HCT116 (cell line): ENCODE measurements around the gene SRP68. TPM values are rescaled to one million over a fixed set of nuclear protein-coding genes. Genes with fewer than 3 reads are reported as not detected.

ENCODE experiments used
- ATAC-seq: fragments of 200-7000 bp; cut with Tn5 transposase; 2 replicates; pipeline ENCODE4 v1.9.1; 2020; ENCODE audit warnings: mild to moderate bottlenecking, moderate library complexity
- BruUV-seq: library from RNA; stranded (reverse); fragments of 400-500 nt; replicated peaks from 2 replicates; lab custom pipeline; 2021; lab: Mats Ljungman, UMichigan
- CTCF ChIA-PET: fragments of 300-600 bp; sonication (Branson Sonifier 250); formaldehyde crosslinking; loops from one replicate; lab custom pipeline; 2021; ENCODE audit warnings: antibody characterized with exemption; lab: Charles Lee
- POLR2A ChIA-PET: fragments of 300-600, 350-600 bp; sonication (Branson Sonifier 250); formaldehyde crosslinking; loops from one replicate; lab custom pipeline; 2021; ENCODE audit warnings: antibody characterized with exemption; lab: Charles Lee
- RAD21 ChIA-PET, 2 experiments: fragments of 300-600 bp; sonication (Branson Sonifier 250); formaldehyde crosslinking; loops; one replicate each; lab custom pipeline; 2023; ENCODE audit warnings: low total read pairs in 2 of 2; ENCODE audit not compliant: uncharacterized antibody in 2 of 2, unreplicated experiment in 2 of 2, low non-redundant PET in 1 of 2; lab: Charles Lee
- DNase-seq: peaks from one replicate; pipeline ENCODE4 v3.0.0-alpha.2; 2010; ENCODE audit warnings: low read depth, low spot score
- H2AFZ ChIP-seq: fragments of 200-600 bp; shearing (Covaris generic), sonication (generic); 2 replicates; pipeline ENCODE4 v1.6.1; 2017; ENCODE audit warnings: low read depth, mixed run types, mixed read lengths, antibody characterized with exemption, low read length; ENCODE audit not compliant: poor library complexity, severe bottlenecking
- H3K27ac ChIP-seq: 2 replicates; pipeline ENCODE4 v1.5.1; 2012; ENCODE audit warnings: low read depth, low read length
- H3K27me3 ChIP-seq: fragments of 200-600 bp; sonication (generic); 2 replicates; pipeline ENCODE4 v1.6.1; 2016; ENCODE audit warnings: mixed run types, low read length, mixed read lengths; ENCODE audit not compliant: insufficient read depth
- H3K36me3 ChIP-seq, 2 experiments: fragments of 200-500 bp in 1 of 2; fragments of 200-600 bp in 1 of 2; sonication (Bioruptor generic) in 1 of 2; sonication (generic) in 1 of 2; 2 replicates each; pipeline versions ENCODE4 v1.5.1 to v1.6.1; 2014 to 2016; ENCODE audit warnings: low read length in 2 of 2, inconsistent platforms in 1 of 2, mixed read lengths in 1 of 2, mixed run types in 1 of 2; ENCODE audit not compliant: insufficient read depth in 2 of 2, control insufficient read depth in 1 of 2
- H3K4me1 ChIP-seq, 2 experiments: fragments of 200-600 bp in 1 of 2; sonication (generic) in 1 of 2; 2 replicates each; pipeline versions ENCODE4 v1.5.1 to v1.6.1; 2012 to 2017; ENCODE audit warnings: low read length in 2 of 2, inconsistent platforms in 1 of 2, mild to moderate bottlenecking in 1 of 2, mixed read lengths in 1 of 2, mixed run types in 1 of 2, moderate library complexity in 1 of 2; ENCODE audit not compliant: insufficient read depth in 2 of 2, control insufficient read depth in 1 of 2
- H3K4me2 ChIP-seq: fragments of 200-600 bp; sonication (generic); 2 replicates; pipeline ENCODE4 v1.6.1; 2017; ENCODE audit warnings: mixed run types, low read length, mixed read lengths
- H3K4me3 ChIP-seq, 2 experiments: fragments of 200-600 bp in 1 of 2; sonication (generic) in 1 of 2; replicated peaks in 1 of 2; 2 replicates each; pipeline ENCODE4 v1.5.1; 2011 to 2016; ENCODE audit warnings: low read length in 2 of 2, control low read depth in 1 of 2, low read depth in 1 of 2, mild to moderate bottlenecking in 1 of 2, mixed read lengths in 1 of 2, mixed run types in 1 of 2
- H3K79me2 ChIP-seq: fragments of 200-600 bp; sonication (generic); 2 replicates; pipeline ENCODE4 v1.6.1; 2017; ENCODE audit warnings: mild to moderate bottlenecking, mixed run types, low read length, moderate library complexity, mixed read lengths; ENCODE audit not compliant: insufficient read depth
- H3K9ac ChIP-seq: fragments of 200-600 bp; sonication (generic); 2 replicates; pipeline ENCODE4 v1.6.1; 2016; ENCODE audit warnings: low read length, mixed read lengths
- H3K9me2 ChIP-seq: fragments of 200-600 bp; sonication (generic), shearing (Covaris generic); 2 replicates; pipeline ENCODE4 v1.6.1; 2017; ENCODE audit warnings: mixed run types, mild to moderate bottlenecking, moderate library complexity; ENCODE audit not compliant: insufficient read depth
- H3K9me3 ChIP-seq, 2 experiments: fragments of 200-500 bp in 1 of 2; fragments of 200-600 bp in 1 of 2; sonication (Bioruptor generic) in 1 of 2; sonication (generic) in 1 of 2; 2 replicates each; pipeline ENCODE4 v1.6.1; 2014 to 2017; ENCODE audit warnings: low read length in 2 of 2, mixed read lengths in 2 of 2, inconsistent platforms in 1 of 2, low read depth in 1 of 2, mild to moderate bottlenecking in 1 of 2, mixed run types in 1 of 2, moderate library complexity in 1 of 2; ENCODE audit not compliant: control insufficient read depth in 1 of 2, insufficient read depth in 1 of 2
- H4K20me1 ChIP-seq: fragments of 200-600 bp; sonication (generic), shearing (Covaris generic); 2 replicates; pipeline ENCODE4 v1.6.1; 2017; ENCODE audit warnings: mixed run types, mild to moderate bottlenecking, moderate library complexity; ENCODE audit not compliant: insufficient read depth
- EGR1 ChIP-seq: IDR thresholded peaks from 2 replicates; pipeline ENCODE4 v1.6.1; 2012; ENCODE audit warnings: low read depth
- ELF1 ChIP-seq: IDR thresholded peaks from 2 replicates; pipeline ENCODE4 v1.6.1; 2012; ENCODE audit warnings: low read depth, borderline replicate concordance
- EZH2 ChIP-seq: fragments of 200-600 bp; sonication (generic); IDR thresholded peaks from 2 replicates; pipeline ENCODE4 v1.6.1; 2017; ENCODE audit warnings: antibody characterized with exemption, mixed run types
- EZH2phosphoT487 ChIP-seq: fragments of 200-600 bp; IDR thresholded peaks from 2 replicates; pipeline ENCODE4 v1.6.1; 2018; ENCODE audit warnings: antibody characterized with exemption, borderline replicate concordance
- FOSL1 ChIP-seq: IDR thresholded peaks from 2 replicates; pipeline ENCODE4 v1.6.1; 2012; ENCODE audit warnings: low read depth
- JUND ChIP-seq: IDR thresholded peaks from 2 replicates; pipeline ENCODE4 v1.6.1; 2012
- POLR2A ChIP-seq: IDR thresholded peaks from 2 replicates; pipeline ENCODE4 v1.7.0; 2011; ENCODE audit warnings: borderline replicate concordance; ENCODE audit not compliant: insufficient read depth, insufficient read length; ENCODE audit errors: extremely low read depth
- RAD21 ChIP-seq: IDR thresholded peaks from 2 replicates; pipeline ENCODE4 v1.6.1; 2012; ENCODE audit warnings: low read depth, mild to moderate bottlenecking
- REST ChIP-seq: IDR thresholded peaks from 2 replicates; pipeline ENCODE4 v1.6.1; 2012; ENCODE audit warnings: low read depth
- SIN3A ChIP-seq: IDR thresholded peaks from 2 replicates; pipeline ENCODE4 v1.6.1; 2012; ENCODE audit warnings: low read depth
- SRF ChIP-seq: IDR thresholded peaks from 2 replicates; pipeline ENCODE4 v1.6.1; 2012; ENCODE audit warnings: low read depth
- YY1 ChIP-seq: IDR thresholded peaks from 2 replicates; pipeline ENCODE4 v1.6.1; 2011; ENCODE audit warnings: low read length, low read depth, moderate library complexity, mild to moderate bottlenecking; ENCODE audit not compliant: insufficient replicate concordance; ENCODE audit errors: extremely low read depth
- ZFX ChIP-seq: fragments of 450-650 bp; IDR thresholded peaks from 2 replicates; pipeline ENCODE4 v1.6.1; 2017
- ZNF274 ChIP-seq: fragments of 200-500 bp; sonication (Bioruptor generic); IDR thresholded peaks from 2 replicates; pipeline ENCODE4 v1.6.1; 2014; ENCODE audit warnings: mild to moderate bottlenecking, low read depth, low read length, inconsistent platforms
- intact Hi-C: fragments of 100-400 bp; cut with micrococcal nuclease; formaldehyde crosslinking; loops from 2 replicates; pipeline ENCODE4 v1.10.0; 2022
- total RNA-seq: library from RNA; stranded (reverse); gene quantifications from one replicate; pipeline ENCODE4 v1.2.1, GENCODE V29; 2021; ENCODE audit not compliant: unreplicated experiment
- TF ChIP-seq, protein P1 (sequence below): IDR thresholded peaks from 2 replicates; pipeline ENCODE4 v1.6.1; 2011; ENCODE audit warnings: mild to moderate bottlenecking, low read length, moderate library complexity; ENCODE audit not compliant: insufficient replicate concordance; ENCODE audit errors: extremely low read depth
- TF ChIP-seq, protein P2 (sequence below): IDR thresholded peaks from 2 replicates; pipeline ENCODE4 v1.6.1; 2012

SRP68 gene
- total RNA-seq, 1 experiment from 2014 or later, result 152 TPM

- BruUV-seq, result no TSS peak
- POLR2A ChIA-PET, result no interaction called here
- Histone ChIP-seq H3K79me2 (peaks cover 38% of the 10 kb centered on the region), H4K20me1 (no peaks in the 10 kb centered on the region), H3K9me3 (no peaks in the 10 kb centered on the region), H3K36me3 (peaks cover 64 to 73% of the 10 kb centered on the region in 2 experiments), H3K27me3 (no peaks in the 10 kb centered on the region), H3K4me1 (peaks cover 29% of the 10 kb centered on the region in 2 experiments)
- RAD21 ChIA-PET, result no interaction called here
- intact Hi-C loops, result no loop called here
- TF ChIP-seq SRF, result no peak
- TF ChIP-seq, protein P1, sequence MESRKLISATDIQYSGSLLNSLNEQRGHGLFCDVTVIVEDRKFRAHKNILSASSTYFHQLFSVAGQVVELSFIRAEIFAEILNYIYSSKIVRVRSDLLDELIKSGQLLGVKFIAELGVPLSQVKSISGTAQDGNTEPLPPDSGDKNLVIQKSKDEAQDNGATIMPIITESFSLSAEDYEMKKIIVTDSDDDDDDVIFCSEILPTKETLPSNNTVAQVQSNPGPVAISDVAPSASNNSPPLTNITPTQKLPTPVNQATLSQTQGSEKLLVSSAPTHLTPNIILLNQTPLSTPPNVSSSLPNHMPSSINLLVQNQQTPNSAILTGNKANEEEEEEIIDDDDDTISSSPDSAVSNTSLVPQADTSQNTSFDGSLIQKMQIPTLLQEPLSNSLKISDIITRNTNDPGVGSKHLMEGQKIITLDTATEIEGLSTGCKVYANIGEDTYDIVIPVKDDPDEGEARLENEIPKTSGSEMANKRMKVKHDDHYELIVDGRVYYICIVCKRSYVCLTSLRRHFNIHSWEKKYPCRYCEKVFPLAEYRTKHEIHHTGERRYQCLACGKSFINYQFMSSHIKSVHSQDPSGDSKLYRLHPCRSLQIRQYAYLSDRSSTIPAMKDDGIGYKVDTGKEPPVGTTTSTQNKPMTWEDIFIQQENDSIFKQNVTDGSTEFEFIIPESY, result no peak
- no peak for TF ChIP-seq RAD21
- TF ChIP-seq, all 23 proteins: peak for 0
- H3K4me3 ChIP-seq, result no peak overlapping the region
- H3K9me2 ChIP-seq, result no peaks in the 10 kb centered on the region
- CTCF ChIA-PET, result no interaction called here
- H2AFZ ChIP-seq, result no peak overlapping the region
- H3K9ac ChIP-seq, result no peak overlapping the region
- ATAC-seq (no peak), DNase-seq (no peak)
- no peak overlapping the region for H3K4me2 ChIP-seq
- no peak overlapping the region for H3K27ac ChIP-seq
Observed at GRCh38 chr17:76049239-76049638, 23.1 kb downstream of the SRP68 start.

DNA sequence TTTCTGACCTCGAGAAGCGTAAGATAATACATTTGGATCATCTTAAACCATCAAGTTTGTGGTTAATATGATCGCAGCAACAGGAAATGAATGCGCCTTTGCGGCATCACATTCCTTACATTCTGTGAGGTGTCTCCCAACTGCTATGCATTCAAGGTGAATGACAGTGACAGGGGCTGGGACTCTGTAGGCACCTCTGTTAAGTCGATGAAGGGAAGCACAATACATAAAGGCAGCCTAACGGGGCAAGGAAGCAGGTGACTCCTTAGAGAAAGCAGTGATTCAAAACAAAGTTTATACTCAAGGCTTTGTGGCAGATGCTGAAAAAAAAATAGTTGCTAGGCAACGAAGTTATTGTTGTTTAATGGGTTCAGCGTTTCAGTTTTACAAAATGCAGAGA, 23.6 kb downstream of the SRP68 start:
- ATAC-seq, result no peak
- no peak overlapping the region for H3K9ac ChIP-seq
- peaks cover 23 to 24% of the 10 kb centered on the region in 2 experiments for H3K4me1 ChIP-seq
- H3K36me3 ChIP-seq, result peaks cover 69 to 74% of the 10 kb centered on the region in 2 experiments
- TF ChIP-seq SRF (no peak), EGR1 (no peak), EZH2 (no peak), JUND (no peak), SIN3A (no peak), REST (no peak), ZNF274 (no peak), FOSL1 (no peak), RAD21 (no peak), EZH2phosphoT487 (no peak), POLR2A (no peak), ZFX (no peak), ELF1 (no peak), YY1 (no peak)
- TF ChIP-seq, protein P2, sequence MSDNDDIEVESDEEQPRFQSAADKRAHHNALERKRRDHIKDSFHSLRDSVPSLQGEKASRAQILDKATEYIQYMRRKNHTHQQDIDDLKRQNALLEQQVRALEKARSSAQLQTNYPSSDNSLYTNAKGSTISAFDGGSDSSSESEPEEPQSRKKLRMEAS, result no peak
- H3K9me2 ChIP-seq, result no peaks in the 10 kb centered on the region
- H3K79me2 ChIP-seq, result peaks cover 33% of the 10 kb centered on the region
- H3K27ac ChIP-seq, result no peak overlapping the region
- H2AFZ ChIP-seq, result no peak overlapping the region
- no peak overlapping the region for H3K4me2 ChIP-seq
- POLR2A ChIA-PET, result no interaction called here
- H3K27me3 ChIP-seq, result no peaks in the 10 kb centered on the region
- BruUV-seq, result no TSS peak
- no peaks in the 10 kb centered on the region for H4K20me1 ChIP-seq
- no peak for DNase-seq
- no peaks in the 10 kb centered on the region for H3K9me3 ChIP-seq
- RAD21 ChIA-PET, result no interaction called here
- CTCF ChIA-PET, result no interaction called here
- H3K4me3 ChIP-seq, result no peak overlapping the region
- intact Hi-C loops, result no loop called here
